GM23338 (cell line): ENCODE data around the gene FGGY. TPM values are rescaled to one million over a fixed set of nuclear protein-coding genes. Genes with fewer than 3 reads are reported as not detected.

Experiments
- ATAC-seq: fragments of 200-7000 bp; cut with Tn5 transposase; 3 replicates; pipeline ENCODE4 v1.9.1; 2020
- DNase-seq: peaks from one replicate; pipeline ENCODE4 v3.0.0-alpha.2; 2015; ENCODE audit warnings: low spot score
- H2AFZ ChIP-seq: fragments of 200-600 bp; sonication (generic); 2 replicates; pipeline ENCODE4 v1.8.0; 2016; ENCODE audit warnings: antibody characterized with exemption, mild to moderate bottlenecking, moderate library complexity
- H3F3A ChIP-seq: fragments of 200-600 bp; sonication (generic); replicated peaks from 2 replicates; pipeline ENCODE4 v1.8.0; 2017; ENCODE audit warnings: antibody characterized with exemption, mixed run types, low read depth
- H3K27ac ChIP-seq: fragments of 200-600 bp; sonication (generic); 2 replicates; pipeline ENCODE4 v1.6.1; 2016; ENCODE audit warnings: low read depth
- H3K27me3 ChIP-seq: fragments of 200-600 bp; sonication (generic); 2 replicates; pipeline ENCODE4 v1.8.0; 2016; ENCODE audit warnings: mild to moderate bottlenecking, mixed run types, moderate library complexity; ENCODE audit not compliant: insufficient read depth
- H3K36me3 ChIP-seq: fragments of 200-600 bp; sonication (generic); 2 replicates; pipeline ENCODE4 v1.8.0; 2016; ENCODE audit warnings: mild to moderate bottlenecking; ENCODE audit not compliant: insufficient read depth
- H3K4me1 ChIP-seq: fragments of 200-600 bp; sonication (generic); 2 replicates; pipeline ENCODE4 v1.8.0; 2016; ENCODE audit warnings: mild to moderate bottlenecking, moderate library complexity; ENCODE audit not compliant: insufficient read depth
- H3K4me2 ChIP-seq: fragments of 200-600 bp; sonication (generic); 2 replicates; pipeline ENCODE4 v1.7.1; 2017; ENCODE audit warnings: mixed run types
- H3K4me3 ChIP-seq: fragments of 200-600 bp; sonication (generic); 2 replicates; pipeline ENCODE4 v1.6.1; 2016; ENCODE audit warnings: mixed run types
- H3K79me2 ChIP-seq: fragments of 200-600 bp; sonication (generic); replicated peaks from 2 replicates; pipeline ENCODE4 v1.8.0; 2017; ENCODE audit warnings: mild to moderate bottlenecking; ENCODE audit not compliant: insufficient read depth
- H3K9me2 ChIP-seq: fragments of 200-600 bp; sonication (generic); 2 replicates; pipeline ENCODE4 v1.8.0; 2017; ENCODE audit not compliant: insufficient read depth
- H4K20me1 ChIP-seq: fragments of 200-600 bp; sonication (generic); replicated peaks from 2 replicates; pipeline ENCODE4 v1.8.0; 2017; ENCODE audit warnings: mild to moderate bottlenecking; ENCODE audit not compliant: insufficient read depth
- H3K27ac Mint-ChIP-seq: 2 replicates; pipeline ENCODE4 v1.8.0; 2020; ENCODE audit warnings: inconsistent platforms, mild to moderate bottlenecking, moderate library complexity, mixed read lengths
- H3K27me3 Mint-ChIP-seq: 3 replicates; pipeline ENCODE4 v1.8.0; 2022; ENCODE audit warnings: low read depth, mild to moderate bottlenecking, moderate library complexity, mixed read lengths, inconsistent platforms; ENCODE audit not compliant: insufficient read depth, poor library complexity
- H3K36me3 Mint-ChIP-seq: 3 replicates; pipeline ENCODE4 v1.8.0; 2021; ENCODE audit warnings: low read depth, mild to moderate bottlenecking, inconsistent platforms, moderate library complexity, mixed read lengths
- H3K4me1 Mint-ChIP-seq: 3 replicates; pipeline ENCODE4 v1.8.0; 2020; ENCODE audit warnings: mild to moderate bottlenecking, inconsistent platforms, mixed read lengths
- H3K4me3 Mint-ChIP-seq: 3 replicates; pipeline ENCODE4 v1.8.0; 2021; ENCODE audit warnings: moderate library complexity, mild to moderate bottlenecking, inconsistent platforms, mixed read lengths
- H3K9me3 Mint-ChIP-seq: 3 replicates; pipeline ENCODE4 v1.8.0; 2020; ENCODE audit warnings: moderate library complexity, mild to moderate bottlenecking, inconsistent platforms, mixed read lengths
- CREB1 ChIP-seq: fragments of 250-450 bp; sonication (Bioruptor Pico); IDR thresholded peaks from 2 replicates; pipeline ENCODE4 v1.5.0; 2020; ENCODE audit warnings: low read depth, mild to moderate bottlenecking, moderate library complexity
- EZH2 ChIP-seq: fragments of 200-600 bp; sonication (generic); IDR thresholded peaks from one replicate; pipeline ENCODE4 v1.8.0; 2017; ENCODE audit warnings: antibody characterized with exemption, mild to moderate bottlenecking, low read depth; ENCODE audit not compliant: unreplicated experiment
- EZH2phosphoT487 ChIP-seq: fragments of 200-600 bp; sonication (generic); IDR thresholded peaks from one replicate; pipeline ENCODE4 v1.8.1; 2018; ENCODE audit warnings: antibody characterized with exemption; ENCODE audit not compliant: unreplicated experiment
- JUNB ChIP-seq: IDR thresholded peaks from one replicate; pipeline ENCODE4 v1.6.1; 2016; ENCODE audit warnings: antibody characterized with exemption; ENCODE audit not compliant: unreplicated experiment
- NANOG ChIP-seq: IDR thresholded peaks from 2 replicates; pipeline ENCODE4 v1.6.1; 2016; ENCODE audit warnings: antibody characterized with exemption, borderline replicate concordance
- POLR2AphosphoS5 ChIP-seq: IDR thresholded peaks from 2 replicates; pipeline ENCODE4 v1.6.1; 2016; ENCODE audit warnings: antibody characterized with exemption, low read depth
- STAT1 ChIP-seq: IDR thresholded peaks from one replicate; pipeline ENCODE4 v1.6.1; 2016; ENCODE audit warnings: antibody characterized with exemption; ENCODE audit not compliant: unreplicated experiment
- ZNF114 ChIP-seq: fragments of 250-450 bp; sonication (Bioruptor Pico); IDR thresholded peaks from 2 replicates; pipeline ENCODE4 v1.5.0; 2020; ENCODE audit warnings: mild to moderate bottlenecking, moderate library complexity
- ZNF331 ChIP-seq: fragments of 250-450 bp; sonication (Bioruptor Pico); IDR thresholded peaks from 2 replicates; pipeline ENCODE4 v1.5.0; 2020; ENCODE audit warnings: low read depth, mild to moderate bottlenecking, moderate library complexity
- polyA plus RNA-seq: library from polyadenylated mRNA; unstranded; fragments of >200 nt; fragmentation: Nextera tagmentation; extraction: Ambion mirVana; gene quantifications from 2 replicates; pipeline ENCODE4 v1.2.1, GENCODE V29; 2016
- total RNA-seq: library from RNA; depleted of rRNA; stranded (reverse); fragments of >200 nt; shearing (Covaris generic); gene quantifications from 2 replicates; pipeline ENCODE4 v1.2.3, GENCODE V29; 2014
- TF ChIP-seq, protein P1 (sequence below), 2 experiments: fragments of 200-600 bp in 1 of 2; sonication (generic) in 1 of 2; conservative IDR thresholded peaks; 2 replicates each; pipeline versions ENCODE4 v1.5.1 to v1.6.1; 2016 to 2017; ENCODE audit warnings: antibody characterized with exemption in 2 of 2, low read depth in 2 of 2, mild to moderate bottlenecking in 2 of 2, moderate library complexity in 1 of 2
- TF ChIP-seq, protein P2 (sequence below): fragments of 250-450 bp; sonication (Bioruptor Pico); IDR thresholded peaks from 2 replicates; pipeline ENCODE4 v1.5.0; 2020; ENCODE audit warnings: mild to moderate bottlenecking, moderate library complexity
- TF ChIP-seq, protein P3 (sequence below): IDR thresholded peaks from one replicate; pipeline ENCODE4 v1.6.1; 2018; ENCODE audit warnings: antibody characterized with exemption; ENCODE audit not compliant: unreplicated experiment
- TF ChIP-seq, protein P4 (sequence below): IDR thresholded peaks from 2 replicates; pipeline ENCODE4 v1.6.1; 2016; ENCODE audit warnings: antibody characterized with exemption

The FGGY gene
- total and polyA plus RNA-seq, 2 experiments from 2014 or later: 10.9 to 21.4 TPM

DNA sequence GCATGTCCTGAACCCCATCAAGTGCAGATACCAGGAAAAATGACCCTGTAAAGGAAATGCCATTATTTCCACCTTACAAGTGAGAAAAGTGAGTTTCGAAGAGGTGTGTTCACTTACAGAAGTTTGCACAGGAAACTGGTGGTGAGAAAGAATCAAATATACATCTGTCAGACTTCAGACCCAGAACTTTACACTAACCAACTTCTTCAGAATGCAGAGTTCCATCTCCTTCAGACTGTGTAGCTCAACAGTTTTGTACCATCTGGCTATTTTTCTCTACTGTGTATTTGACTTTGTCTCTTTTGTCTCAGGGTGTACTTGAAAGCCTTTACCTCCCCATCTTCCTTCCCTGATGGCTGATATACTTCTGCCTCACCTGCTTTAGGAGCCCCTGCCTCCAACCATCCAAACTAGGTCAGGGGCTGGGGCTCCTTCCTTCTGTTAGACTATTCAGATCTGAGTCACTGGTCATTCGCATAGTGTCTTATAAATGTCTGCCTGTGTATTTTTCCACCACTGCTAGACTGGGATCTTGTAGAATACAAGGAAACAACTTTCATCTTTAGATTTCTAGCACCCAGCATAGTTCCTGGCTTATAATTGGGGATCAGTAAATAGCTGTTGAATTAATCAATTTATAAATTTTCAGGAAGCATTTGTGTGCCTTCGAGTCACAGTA is 247.9 kb downstream of the FGGY start:
- peaks cover 3% of the 10 kb centered on the region for H3K27me3 Mint-ChIP-seq
- H3K36me3 Mint-ChIP-seq: no peaks in the 10 kb centered on the region
- TF ChIP-seq EZH2phosphoT487: no peak
- TF ChIP-seq POLR2AphosphoS5: no peak
- TF ChIP-seq NANOG: no peak
- TF ChIP-seq ZNF331 (CRISPR knock-in tag): no peak
- TF ChIP-seq EZH2: no peak
- TF ChIP-seq, protein P1, sequence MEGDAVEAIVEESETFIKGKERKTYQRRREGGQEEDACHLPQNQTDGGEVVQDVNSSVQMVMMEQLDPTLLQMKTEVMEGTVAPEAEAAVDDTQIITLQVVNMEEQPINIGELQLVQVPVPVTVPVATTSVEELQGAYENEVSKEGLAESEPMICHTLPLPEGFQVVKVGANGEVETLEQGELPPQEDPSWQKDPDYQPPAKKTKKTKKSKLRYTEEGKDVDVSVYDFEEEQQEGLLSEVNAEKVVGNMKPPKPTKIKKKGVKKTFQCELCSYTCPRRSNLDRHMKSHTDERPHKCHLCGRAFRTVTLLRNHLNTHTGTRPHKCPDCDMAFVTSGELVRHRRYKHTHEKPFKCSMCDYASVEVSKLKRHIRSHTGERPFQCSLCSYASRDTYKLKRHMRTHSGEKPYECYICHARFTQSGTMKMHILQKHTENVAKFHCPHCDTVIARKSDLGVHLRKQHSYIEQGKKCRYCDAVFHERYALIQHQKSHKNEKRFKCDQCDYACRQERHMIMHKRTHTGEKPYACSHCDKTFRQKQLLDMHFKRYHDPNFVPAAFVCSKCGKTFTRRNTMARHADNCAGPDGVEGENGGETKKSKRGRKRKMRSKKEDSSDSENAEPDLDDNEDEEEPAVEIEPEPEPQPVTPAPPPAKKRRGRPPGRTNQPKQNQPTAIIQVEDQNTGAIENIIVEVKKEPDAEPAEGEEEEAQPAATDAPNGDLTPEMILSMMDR (conservative IDR thresholded peaks at IDR 0.05; ENCODE audit: low read depth in 2 of 2): no peak
- no peak for TF ChIP-seq JUNB
- no peak for TF ChIP-seq STAT1
- TF ChIP-seq, protein P2, sequence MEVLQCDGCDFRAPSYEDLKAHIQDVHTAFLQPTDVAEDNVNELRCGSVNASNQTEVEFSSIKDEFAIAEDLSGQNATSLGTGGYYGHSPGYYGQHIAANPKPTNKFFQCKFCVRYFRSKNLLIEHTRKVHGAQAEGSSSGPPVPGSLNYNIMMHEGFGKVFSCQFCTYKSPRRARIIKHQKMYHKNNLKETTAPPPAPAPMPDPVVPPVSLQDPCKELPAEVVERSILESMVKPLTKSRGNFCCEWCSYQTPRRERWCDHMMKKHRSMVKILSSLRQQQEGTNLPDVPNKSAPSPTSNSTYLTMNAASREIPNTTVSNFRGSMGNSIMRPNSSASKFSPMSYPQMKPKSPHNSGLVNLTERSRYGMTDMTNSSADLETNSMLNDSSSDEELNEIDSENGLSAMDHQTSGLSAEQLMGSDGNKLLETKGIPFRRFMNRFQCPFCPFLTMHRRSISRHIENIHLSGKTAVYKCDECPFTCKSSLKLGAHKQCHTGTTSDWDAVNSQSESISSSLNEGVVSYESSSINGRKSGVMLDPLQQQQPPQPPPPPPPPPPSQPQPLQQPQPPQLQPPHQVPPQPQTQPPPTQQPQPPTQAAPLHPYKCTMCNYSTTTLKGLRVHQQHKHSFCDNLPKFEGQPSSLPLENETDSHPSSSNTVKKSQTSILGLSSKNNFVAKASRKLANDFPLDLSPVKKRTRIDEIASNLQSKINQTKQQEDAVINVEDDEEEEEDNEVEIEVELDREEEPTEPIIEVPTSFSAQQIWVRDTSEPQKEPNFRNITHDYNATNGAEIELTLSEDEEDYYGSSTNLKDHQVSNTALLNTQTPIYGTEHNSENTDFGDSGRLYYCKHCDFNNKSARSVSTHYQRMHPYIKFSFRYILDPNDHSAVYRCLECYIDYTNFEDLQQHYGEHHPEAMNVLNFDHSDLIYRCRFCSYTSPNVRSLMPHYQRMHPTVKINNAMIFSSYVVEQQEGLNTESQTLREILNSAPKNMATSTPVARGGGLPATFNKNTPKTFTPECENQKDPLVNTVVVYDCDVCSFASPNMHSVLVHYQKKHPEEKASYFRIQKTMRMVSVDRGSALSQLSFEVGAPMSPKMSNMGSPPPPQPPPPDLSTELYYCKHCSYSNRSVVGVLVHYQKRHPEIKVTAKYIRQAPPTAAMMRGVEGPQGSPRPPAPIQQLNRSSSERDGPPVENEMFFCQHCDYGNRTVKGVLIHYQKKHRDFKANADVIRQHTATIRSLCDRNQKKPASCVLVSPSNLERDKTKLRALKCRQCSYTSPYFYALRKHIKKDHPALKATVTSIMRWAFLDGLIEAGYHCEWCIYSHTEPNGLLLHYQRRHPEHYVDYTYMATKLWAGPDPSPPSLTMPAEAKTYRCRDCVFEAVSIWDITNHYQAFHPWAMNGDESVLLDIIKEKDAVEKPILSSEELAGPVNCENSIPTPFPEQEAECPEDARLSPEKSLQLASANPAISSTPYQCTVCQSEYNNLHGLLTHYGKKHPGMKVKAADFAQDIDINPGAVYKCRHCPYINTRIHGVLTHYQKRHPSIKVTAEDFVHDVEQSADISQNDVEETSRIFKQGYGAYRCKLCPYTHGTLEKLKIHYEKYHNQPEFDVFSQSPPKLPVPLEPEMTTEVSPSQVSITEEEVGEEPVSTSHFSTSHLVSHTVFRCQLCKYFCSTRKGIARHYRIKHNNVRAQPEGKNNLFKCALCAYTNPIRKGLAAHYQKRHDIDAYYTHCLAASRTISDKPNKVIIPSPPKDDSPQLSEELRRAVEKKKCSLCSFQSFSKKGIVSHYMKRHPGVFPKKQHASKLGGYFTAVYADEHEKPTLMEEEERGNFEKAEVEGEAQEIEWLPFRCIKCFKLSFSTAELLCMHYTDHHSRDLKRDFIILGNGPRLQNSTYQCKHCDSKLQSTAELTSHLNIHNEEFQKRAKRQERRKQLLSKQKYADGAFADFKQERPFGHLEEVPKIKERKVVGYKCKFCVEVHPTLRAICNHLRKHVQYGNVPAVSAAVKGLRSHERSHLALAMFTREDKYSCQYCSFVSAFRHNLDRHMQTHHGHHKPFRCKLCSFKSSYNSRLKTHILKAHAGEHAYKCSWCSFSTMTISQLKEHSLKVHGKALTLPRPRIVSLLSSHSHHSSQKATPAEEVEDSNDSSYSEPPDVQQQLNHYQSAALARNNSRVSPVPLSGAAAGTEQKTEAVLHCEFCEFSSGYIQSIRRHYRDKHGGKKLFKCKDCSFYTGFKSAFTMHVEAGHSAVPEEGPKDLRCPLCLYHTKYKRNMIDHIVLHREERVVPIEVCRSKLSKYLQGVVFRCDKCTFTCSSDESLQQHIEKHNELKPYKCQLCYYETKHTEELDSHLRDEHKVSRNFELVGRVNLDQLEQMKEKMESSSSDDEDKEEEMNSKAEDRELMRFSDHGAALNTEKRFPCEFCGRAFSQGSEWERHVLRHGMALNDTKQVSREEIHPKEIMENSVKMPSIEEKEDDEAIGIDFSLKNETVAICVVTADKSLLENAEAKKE: no peak
- no peak for TF ChIP-seq CREB1 (CRISPR knock-in tag)
- TF ChIP-seq ZNF114: no peak
- TF ChIP-seq, protein P3, sequence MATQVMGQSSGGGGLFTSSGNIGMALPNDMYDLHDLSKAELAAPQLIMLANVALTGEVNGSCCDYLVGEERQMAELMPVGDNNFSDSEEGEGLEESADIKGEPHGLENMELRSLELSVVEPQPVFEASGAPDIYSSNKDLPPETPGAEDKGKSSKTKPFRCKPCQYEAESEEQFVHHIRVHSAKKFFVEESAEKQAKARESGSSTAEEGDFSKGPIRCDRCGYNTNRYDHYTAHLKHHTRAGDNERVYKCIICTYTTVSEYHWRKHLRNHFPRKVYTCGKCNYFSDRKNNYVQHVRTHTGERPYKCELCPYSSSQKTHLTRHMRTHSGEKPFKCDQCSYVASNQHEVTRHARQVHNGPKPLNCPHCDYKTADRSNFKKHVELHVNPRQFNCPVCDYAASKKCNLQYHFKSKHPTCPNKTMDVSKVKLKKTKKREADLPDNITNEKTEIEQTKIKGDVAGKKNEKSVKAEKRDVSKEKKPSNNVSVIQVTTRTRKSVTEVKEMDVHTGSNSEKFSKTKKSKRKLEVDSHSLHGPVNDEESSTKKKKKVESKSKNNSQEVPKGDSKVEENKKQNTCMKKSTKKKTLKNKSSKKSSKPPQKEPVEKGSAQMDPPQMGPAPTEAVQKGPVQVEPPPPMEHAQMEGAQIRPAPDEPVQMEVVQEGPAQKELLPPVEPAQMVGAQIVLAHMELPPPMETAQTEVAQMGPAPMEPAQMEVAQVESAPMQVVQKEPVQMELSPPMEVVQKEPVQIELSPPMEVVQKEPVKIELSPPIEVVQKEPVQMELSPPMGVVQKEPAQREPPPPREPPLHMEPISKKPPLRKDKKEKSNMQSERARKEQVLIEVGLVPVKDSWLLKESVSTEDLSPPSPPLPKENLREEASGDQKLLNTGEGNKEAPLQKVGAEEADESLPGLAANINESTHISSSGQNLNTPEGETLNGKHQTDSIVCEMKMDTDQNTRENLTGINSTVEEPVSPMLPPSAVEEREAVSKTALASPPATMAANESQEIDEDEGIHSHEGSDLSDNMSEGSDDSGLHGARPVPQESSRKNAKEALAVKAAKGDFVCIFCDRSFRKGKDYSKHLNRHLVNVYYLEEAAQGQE: no peak
- TF ChIP-seq, protein P4, sequence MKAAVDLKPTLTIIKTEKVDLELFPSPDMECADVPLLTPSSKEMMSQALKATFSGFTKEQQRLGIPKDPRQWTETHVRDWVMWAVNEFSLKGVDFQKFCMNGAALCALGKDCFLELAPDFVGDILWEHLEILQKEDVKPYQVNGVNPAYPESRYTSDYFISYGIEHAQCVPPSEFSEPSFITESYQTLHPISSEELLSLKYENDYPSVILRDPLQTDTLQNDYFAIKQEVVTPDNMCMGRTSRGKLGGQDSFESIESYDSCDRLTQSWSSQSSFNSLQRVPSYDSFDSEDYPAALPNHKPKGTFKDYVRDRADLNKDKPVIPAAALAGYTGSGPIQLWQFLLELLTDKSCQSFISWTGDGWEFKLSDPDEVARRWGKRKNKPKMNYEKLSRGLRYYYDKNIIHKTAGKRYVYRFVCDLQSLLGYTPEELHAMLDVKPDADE: no peak

More for the DNA sequence above, 247.9 kb downstream of the FGGY start:
- no peak overlapping the region for H3K4me3 ChIP-seq
- no peak overlapping the region for H2AFZ ChIP-seq
- Mint-ChIP-seq H3K4me1 (no peaks in the 10 kb centered on the region), H3K27ac (no peak overlapping the region), H3K4me3 (no peak overlapping the region), H3K9me3 (no peaks in the 10 kb centered on the region)
- H3K4me1 ChIP-seq: no peaks in the 10 kb centered on the region
- H3K9me2 ChIP-seq: 0 out of 2 replicates have a peak, but pooled peaks cover 3% of the 10 kb centered on the region
- H4K20me1 ChIP-seq: no peaks in the 10 kb centered on the region
- H3K36me3 ChIP-seq: no peaks in the 10 kb centered on the region
- ATAC-seq (no peak), DNase-seq (no peak)
- H3K4me2 ChIP-seq: no peak overlapping the region
- no peaks in the 10 kb centered on the region for H3K79me2 ChIP-seq
- H3K27ac ChIP-seq: no peak overlapping the region
- H3K27me3 ChIP-seq: no peaks in the 10 kb centered on the region
- H3F3A ChIP-seq: no peaks in the 10 kb centered on the region
